GM13977 (cell line): ENCODE results near the gene SLC25A45.

Experiments
- DNase-seq: peaks from one replicate; pipeline ENCODE4 v3.0.0; 2012; ENCODE audit warnings: low spot score
- in situ Hi-C: fragments of 300-500 bp; cut with MboI; formaldehyde crosslinking; loops from one replicate; pipeline ENCODE4 v1.12.0; 2022; ENCODE audit warnings: low sequenced_read_pairs, low pct_unique_long_range_greater_than_20kb, mixed read lengths, inconsistent platforms; ENCODE audit not compliant: unreplicated experiment
- TF ChIP-seq, protein P1 (sequence below): IDR thresholded peaks from 2 replicates; pipeline ENCODE4 v1.5.1; 2012; ENCODE audit warnings: mild to moderate bottlenecking, control low read depth; ENCODE audit not compliant: insufficient read depth; ENCODE audit errors: extremely low read depth, missing control alignments

SLC25A45 gene

DNA sequence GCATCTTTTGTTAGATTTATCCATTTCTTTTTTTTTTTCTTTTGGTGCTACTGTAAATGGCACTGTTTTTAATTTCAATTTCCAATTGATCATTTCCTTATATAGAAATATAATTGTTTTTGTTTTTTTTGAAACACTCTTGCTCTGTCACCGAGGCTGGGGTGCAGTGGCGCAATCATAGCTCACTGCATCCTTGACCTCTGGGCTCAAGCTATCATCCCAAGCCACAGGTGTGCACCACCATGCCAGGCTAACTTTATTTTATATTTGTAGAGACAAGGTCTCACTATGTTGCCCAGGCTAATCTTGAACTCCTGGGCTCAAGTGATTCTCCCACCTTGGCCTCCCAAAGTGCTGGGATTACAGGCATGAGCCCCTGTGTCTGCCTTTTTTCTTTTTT, 20.3 kb upstream of the SLC25A45 start:
- DNase-seq: no peak
- in situ Hi-C loops: no loop called here
- TF ChIP-seq, protein P1, sequence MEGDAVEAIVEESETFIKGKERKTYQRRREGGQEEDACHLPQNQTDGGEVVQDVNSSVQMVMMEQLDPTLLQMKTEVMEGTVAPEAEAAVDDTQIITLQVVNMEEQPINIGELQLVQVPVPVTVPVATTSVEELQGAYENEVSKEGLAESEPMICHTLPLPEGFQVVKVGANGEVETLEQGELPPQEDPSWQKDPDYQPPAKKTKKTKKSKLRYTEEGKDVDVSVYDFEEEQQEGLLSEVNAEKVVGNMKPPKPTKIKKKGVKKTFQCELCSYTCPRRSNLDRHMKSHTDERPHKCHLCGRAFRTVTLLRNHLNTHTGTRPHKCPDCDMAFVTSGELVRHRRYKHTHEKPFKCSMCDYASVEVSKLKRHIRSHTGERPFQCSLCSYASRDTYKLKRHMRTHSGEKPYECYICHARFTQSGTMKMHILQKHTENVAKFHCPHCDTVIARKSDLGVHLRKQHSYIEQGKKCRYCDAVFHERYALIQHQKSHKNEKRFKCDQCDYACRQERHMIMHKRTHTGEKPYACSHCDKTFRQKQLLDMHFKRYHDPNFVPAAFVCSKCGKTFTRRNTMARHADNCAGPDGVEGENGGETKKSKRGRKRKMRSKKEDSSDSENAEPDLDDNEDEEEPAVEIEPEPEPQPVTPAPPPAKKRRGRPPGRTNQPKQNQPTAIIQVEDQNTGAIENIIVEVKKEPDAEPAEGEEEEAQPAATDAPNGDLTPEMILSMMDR: no peak

GRCh38 chr11:65401803-65402248, 19.4 kb upstream of the SLC25A45 start:
- in situ Hi-C loops: no loop called here
- no peak for DNase-seq
- TF ChIP-seq, protein P1: no peak

DNA sequence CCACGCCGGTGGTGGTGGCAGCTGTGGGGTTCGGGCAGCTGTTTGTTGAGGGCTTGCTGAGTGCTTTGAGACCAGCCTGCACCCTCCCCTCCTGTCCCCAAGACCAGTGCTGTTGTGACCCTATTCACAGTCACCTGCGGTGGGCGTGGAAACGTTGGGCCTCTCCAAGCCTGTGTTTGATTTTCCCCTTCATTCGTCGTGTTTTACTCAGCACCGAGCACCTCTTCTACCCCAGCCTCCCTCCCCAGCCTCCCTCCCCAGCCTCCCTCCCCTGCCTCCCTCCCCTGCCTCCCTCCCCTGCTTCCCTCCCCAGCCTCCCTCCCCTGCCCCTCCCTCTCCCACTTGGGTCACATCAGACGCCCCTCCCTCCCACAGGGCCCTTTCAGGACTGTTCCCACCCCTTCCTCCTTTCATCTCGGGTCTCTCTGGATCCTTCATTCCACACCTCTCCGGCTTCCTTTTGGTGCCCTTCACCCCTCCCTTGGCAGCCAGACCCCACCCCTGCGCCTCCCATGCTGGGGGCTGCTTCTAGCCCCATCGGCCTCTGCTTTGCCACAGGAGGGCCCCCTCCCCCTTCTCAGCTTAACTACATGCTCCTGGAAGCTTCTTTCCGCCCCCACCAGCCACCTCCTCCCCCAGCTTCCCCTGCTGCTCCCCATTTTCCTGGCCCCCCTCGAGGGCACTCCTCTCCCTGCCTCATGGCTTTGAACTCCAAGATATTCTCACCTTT, 18.8 kb upstream of the SLC25A45 start:
- in situ Hi-C loops: no loop called here
- DNase-seq: no peak
- TF ChIP-seq, protein P1: no peak

- TF ChIP-seq, protein P1: no peak
- in situ Hi-C loops: no loop called here
- no peak for DNase-seq
Observed at GRCh38 chr11:65400307-65401072, 18.0 kb upstream of the SLC25A45 start.

- TF ChIP-seq, protein P1: no peak
- no peak for DNase-seq
- in situ Hi-C loops: no loop called here
Observed at GRCh38 chr11:65399845-65400244, 17.4 kb upstream of the SLC25A45 start.

GRCh38 chr11:65399249-65399648, 16.8 kb upstream of the SLC25A45 start:
- in situ Hi-C loops: no loop called here
- TF ChIP-seq, protein P1: no peak
- DNase-seq: no peak
